ENCODE results near the gene FGD2.

Gene FGD2

GRCh38 chr6:37047689-37048402, 42.4 kb downstream of the FGD2 start:
- ATAC-seq, result no peak
- TF ChIP-seq CSDC2 (CRISPR knock-in tag; IDR thresholded peaks at IDR 0.05) (no peak), CSRNP3 (CRISPR knock-in tag; IDR thresholded peaks at IDR 0.05) (no peak), ZNF565 (CRISPR knock-in tag; conservative IDR thresholded peaks at IDR 0.05; ENCODE audit: low read depth) (no peak), SNAI2 (CRISPR knock-in tag; IDR thresholded peaks at IDR 0.05) (no peak), ZNF70 (CRISPR knock-in tag; IDR thresholded peaks at IDR 0.05) (no peak), GLIS3 (CRISPR knock-in tag; IDR thresholded peaks at IDR 0.05) (no peak), POU6F1 (CRISPR knock-in tag; IDR thresholded peaks at IDR 0.05; ENCODE audit: borderline replicate concordance, low read depth) (no peak), PPARA (CRISPR knock-in tag; IDR thresholded peaks at IDR 0.05; ENCODE audit: borderline replicate concordance) (no peak), ZNF8 (CRISPR knock-in tag; IDR thresholded peaks at IDR 0.05) (no peak), ZC3H10 (CRISPR knock-in tag; IDR thresholded peaks at IDR 0.05) (no peak), ISL1 (CRISPR knock-in tag; IDR thresholded peaks at IDR 0.05) (no peak)
- TF ChIP-seq, protein P1, sequence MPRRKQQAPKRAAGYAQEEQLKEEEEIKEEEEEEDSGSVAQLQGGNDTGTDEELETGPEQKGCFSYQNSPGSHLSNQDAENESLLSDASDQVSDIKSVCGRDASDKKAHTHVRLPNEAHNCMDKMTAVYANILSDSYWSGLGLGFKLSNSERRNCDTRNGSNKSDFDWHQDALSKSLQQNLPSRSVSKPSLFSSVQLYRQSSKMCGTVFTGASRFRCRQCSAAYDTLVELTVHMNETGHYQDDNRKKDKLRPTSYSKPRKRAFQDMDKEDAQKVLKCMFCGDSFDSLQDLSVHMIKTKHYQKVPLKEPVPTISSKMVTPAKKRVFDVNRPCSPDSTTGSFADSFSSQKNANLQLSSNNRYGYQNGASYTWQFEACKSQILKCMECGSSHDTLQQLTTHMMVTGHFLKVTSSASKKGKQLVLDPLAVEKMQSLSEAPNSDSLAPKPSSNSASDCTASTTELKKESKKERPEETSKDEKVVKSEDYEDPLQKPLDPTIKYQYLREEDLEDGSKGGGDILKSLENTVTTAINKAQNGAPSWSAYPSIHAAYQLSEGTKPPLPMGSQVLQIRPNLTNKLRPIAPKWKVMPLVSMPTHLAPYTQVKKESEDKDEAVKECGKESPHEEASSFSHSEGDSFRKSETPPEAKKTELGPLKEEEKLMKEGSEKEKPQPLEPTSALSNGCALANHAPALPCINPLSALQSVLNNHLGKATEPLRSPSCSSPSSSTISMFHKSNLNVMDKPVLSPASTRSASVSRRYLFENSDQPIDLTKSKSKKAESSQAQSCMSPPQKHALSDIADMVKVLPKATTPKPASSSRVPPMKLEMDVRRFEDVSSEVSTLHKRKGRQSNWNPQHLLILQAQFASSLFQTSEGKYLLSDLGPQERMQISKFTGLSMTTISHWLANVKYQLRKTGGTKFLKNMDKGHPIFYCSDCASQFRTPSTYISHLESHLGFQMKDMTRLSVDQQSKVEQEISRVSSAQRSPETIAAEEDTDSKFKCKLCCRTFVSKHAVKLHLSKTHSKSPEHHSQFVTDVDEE (CRISPR knock-in tag; IDR thresholded peaks at IDR 0.05), result no peak

- TF ChIP-seq CSRNP3 (CRISPR knock-in tag; IDR thresholded peaks at IDR 0.05), result no peak
- TF ChIP-seq ZFP30 (CRISPR knock-in tag; IDR thresholded peaks at IDR 0.05), result no peak
- no peak for TF ChIP-seq ZNF565 (CRISPR knock-in tag; conservative IDR thresholded peaks at IDR 0.05; ENCODE audit: low read depth)
- TF ChIP-seq ARNTL (CRISPR knock-in tag; IDR thresholded peaks at IDR 0.05; ENCODE audit: borderline replicate concordance, low read depth), result no peak
- no peak for TF ChIP-seq ZNF70 (CRISPR knock-in tag; IDR thresholded peaks at IDR 0.05)
- no peak for ATAC-seq
These were observed 43.0 kb downstream of the FGD2 start for GRCh38 chr6:37048403-37048850.

- no peak for TF ChIP-seq ZFP30 (CRISPR knock-in tag; IDR thresholded peaks at IDR 0.05)
- TF ChIP-seq, protein P2, sequence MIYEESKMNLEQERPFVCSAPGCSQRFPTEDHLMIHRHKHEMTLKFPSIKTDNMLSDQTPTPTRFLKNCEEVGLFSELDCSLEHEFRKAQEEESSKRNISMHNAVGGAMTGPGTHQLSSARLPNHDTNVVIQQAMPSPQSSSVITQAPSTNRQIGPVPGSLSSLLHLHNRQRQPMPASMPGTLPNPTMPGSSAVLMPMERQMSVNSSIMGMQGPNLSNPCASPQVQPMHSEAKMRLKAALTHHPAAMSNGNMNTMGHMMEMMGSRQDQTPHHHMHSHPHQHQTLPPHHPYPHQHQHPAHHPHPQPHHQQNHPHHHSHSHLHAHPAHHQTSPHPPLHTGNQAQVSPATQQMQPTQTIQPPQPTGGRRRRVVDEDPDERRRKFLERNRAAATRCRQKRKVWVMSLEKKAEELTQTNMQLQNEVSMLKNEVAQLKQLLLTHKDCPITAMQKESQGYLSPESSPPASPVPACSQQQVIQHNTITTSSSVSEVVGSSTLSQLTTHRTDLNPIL (CRISPR knock-in tag; IDR thresholded peaks at IDR 0.05; ENCODE audit: low read depth), result no peak
- TF ChIP-seq GLIS3 (CRISPR knock-in tag; IDR thresholded peaks at IDR 0.05), result no peak
- TF ChIP-seq, protein P3, sequence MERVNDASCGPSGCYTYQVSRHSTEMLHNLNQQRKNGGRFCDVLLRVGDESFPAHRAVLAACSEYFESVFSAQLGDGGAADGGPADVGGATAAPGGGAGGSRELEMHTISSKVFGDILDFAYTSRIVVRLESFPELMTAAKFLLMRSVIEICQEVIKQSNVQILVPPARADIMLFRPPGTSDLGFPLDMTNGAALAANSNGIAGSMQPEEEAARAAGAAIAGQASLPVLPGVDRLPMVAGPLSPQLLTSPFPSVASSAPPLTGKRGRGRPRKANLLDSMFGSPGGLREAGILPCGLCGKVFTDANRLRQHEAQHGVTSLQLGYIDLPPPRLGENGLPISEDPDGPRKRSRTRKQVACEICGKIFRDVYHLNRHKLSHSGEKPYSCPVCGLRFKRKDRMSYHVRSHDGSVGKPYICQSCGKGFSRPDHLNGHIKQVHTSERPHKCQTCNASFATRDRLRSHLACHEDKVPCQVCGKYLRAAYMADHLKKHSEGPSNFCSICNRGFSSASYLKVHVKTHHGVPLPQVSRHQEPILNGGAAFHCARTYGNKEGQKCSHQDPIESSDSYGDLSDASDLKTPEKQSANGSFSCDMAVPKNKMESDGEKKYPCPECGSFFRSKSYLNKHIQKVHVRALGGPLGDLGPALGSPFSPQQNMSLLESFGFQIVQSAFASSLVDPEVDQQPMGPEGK (CRISPR knock-in tag; IDR thresholded peaks at IDR 0.05; ENCODE audit: borderline replicate concordance), result no peak
- no peak for TF ChIP-seq ESRRG (CRISPR knock-in tag; IDR thresholded peaks at IDR 0.05)
- no peak for TF ChIP-seq OSR1 (CRISPR knock-in tag; IDR thresholded peaks at IDR 0.05)
- no peak for TF ChIP-seq CSRNP3 (CRISPR knock-in tag; IDR thresholded peaks at IDR 0.05)
- no peak for TF ChIP-seq POU6F1 (CRISPR knock-in tag; IDR thresholded peaks at IDR 0.05; ENCODE audit: borderline replicate concordance, low read depth)
- TF ChIP-seq ZC3H10 (CRISPR knock-in tag; IDR thresholded peaks at IDR 0.05), result no peak
- no peak for TF ChIP-seq ZNF8 (CRISPR knock-in tag; IDR thresholded peaks at IDR 0.05)
- no peak for TF ChIP-seq ZNF70 (CRISPR knock-in tag; IDR thresholded peaks at IDR 0.05)
- no peak for ATAC-seq
These were observed 43.6 kb downstream of the FGD2 start for GRCh38 chr6:37048851-37049757.
